PC-3 (cell line): Measurements from ENCODE around the gene GLMP.

Source experiments
- EZH2phosphoT487 ChIP-seq: fragments of 300-600 bp; sonication (generic); IDR thresholded peaks from 2 replicates; pipeline ENCODE4 v1.6.1; 2018; ENCODE audit warnings: mild to moderate bottlenecking, antibody characterized with exemption, low read length, borderline replicate concordance
- TF ChIP-seq, protein P1 (sequence below): fragments of 300-600 bp; sonication (generic); conservative IDR thresholded peaks from 2 replicates; pipeline ENCODE4 v1.5.1; 2017; ENCODE audit warnings: antibody characterized with exemption, low read depth, mild to moderate bottlenecking, low read length

DNA sequence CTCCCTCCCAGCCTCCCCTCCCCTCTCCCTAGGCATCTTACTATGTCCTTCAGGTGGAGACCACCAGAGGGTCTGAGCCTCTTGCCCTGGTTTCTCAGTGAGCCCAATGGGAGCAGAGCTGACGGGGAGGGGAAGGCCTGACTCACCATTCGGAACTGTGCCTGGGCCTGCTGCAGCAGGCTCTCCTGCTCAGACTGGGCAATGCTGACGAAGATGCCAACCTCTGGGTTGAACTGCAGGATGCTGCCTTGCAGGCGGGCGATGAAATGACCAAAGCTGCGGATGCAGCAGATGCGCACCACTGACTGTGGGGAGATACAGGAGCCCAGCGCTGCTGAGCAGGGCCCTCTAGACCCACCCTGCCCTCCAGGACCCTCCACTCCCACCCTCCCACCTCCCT is 36.6 kb downstream of the GLMP start:
- TF ChIP-seq, protein P1, sequence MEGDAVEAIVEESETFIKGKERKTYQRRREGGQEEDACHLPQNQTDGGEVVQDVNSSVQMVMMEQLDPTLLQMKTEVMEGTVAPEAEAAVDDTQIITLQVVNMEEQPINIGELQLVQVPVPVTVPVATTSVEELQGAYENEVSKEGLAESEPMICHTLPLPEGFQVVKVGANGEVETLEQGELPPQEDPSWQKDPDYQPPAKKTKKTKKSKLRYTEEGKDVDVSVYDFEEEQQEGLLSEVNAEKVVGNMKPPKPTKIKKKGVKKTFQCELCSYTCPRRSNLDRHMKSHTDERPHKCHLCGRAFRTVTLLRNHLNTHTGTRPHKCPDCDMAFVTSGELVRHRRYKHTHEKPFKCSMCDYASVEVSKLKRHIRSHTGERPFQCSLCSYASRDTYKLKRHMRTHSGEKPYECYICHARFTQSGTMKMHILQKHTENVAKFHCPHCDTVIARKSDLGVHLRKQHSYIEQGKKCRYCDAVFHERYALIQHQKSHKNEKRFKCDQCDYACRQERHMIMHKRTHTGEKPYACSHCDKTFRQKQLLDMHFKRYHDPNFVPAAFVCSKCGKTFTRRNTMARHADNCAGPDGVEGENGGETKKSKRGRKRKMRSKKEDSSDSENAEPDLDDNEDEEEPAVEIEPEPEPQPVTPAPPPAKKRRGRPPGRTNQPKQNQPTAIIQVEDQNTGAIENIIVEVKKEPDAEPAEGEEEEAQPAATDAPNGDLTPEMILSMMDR: no peak
- TF ChIP-seq EZH2phosphoT487: no peak
